Activated CD4-positive, alpha-beta T cell treated with anti-CD3 and anti-CD28 coated beads, Interleukin-2, Interleukin-6, amounts not matched to agents 100 ng/mL and 50 ng/mL, durations not matched to agents 16 hours and 8 hours (primary cell): ENCODE measurements around the gene GAPDH.
"Not testable (repeated sequence)": the region's sequence is repeated elsewhere in the genome, so short reads cannot be mapped to it uniquely, and the experiment has no call there.

ENCODE experiments used
- DNase-seq: peaks from one replicate; pipeline ENCODE4 v3.0.0-alpha.2; 2020

GAPDH gene

DNA sequence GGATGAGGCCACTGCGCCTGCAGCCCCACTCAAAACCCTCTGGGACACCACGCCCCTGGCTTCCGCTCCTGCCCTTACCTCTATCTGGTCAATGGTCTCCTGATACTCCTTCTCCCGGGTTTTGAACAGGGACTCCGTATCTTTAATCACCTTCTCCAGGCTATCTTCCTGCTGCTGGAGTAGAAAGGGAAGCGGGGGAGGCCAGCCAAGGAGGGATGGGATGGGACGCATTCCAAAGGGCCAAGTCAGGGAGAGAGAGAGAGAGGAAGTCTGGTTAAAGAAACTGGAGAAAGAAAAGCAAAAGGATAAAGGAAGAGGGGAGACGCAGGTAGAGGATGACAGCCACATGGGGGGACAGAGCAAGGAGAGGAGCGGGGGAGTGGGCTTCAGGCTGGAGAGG lies 13.7 kb downstream of the GAPDH start:
- no peak for DNase-seq

DNA sequence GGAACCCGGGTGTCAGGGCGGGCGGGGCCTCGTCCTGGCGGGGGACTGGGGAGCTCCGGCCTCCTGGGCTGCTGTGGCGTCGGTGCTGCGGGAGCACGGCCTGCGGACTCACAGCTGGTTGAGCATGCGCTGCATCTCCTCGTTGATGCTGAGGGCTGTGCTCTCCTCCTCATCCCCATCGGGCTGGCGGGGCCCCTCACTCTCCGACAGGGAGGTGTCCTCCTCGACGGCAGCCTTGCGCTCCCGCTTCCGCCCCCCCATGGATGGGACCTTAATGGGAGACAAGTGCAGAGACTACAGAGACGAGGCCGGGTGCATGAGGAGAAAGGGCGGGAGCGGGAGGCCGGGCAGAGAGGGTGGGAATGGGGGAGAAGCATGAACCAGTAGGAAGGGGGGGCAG lies 14.2 kb downstream of the GAPDH start:
- DNase-seq, result no peak

DNA sequence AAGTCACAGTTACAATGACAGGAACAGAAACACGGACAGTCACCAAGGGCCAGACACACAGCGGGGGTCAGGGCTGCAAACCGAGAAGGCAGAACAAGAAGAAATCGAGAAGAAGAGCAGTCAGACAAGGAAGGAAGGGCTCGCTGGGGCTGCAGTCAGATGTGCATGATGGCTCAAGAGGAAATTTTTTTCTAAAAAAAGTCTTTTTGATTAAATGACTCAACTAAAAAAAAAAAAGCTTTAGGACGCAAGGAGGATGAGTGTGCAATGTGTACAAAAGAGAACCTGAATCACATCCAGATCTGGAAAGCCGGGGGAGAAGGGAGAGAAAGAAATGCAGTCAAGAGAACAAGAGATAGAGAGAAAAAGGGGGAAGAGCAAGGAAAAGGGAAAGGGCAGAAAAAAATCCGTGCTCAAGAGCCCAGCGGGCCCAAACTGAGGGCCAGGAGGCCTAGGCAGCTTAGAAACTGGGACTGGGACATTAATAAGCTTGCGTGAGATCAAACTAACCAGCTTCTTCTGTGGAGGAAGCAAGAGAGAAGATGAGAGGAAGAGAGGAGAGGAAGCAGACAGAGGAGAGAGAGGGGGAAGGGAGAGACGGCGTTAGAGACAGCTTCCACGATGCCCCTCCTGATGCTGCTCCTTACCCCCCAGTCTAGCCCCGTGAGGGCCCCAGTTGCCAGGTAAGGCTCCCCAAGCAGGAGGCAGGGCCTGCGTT lies 14.8 kb downstream of the GAPDH start:
- DNase-seq, result no peak

DNA sequence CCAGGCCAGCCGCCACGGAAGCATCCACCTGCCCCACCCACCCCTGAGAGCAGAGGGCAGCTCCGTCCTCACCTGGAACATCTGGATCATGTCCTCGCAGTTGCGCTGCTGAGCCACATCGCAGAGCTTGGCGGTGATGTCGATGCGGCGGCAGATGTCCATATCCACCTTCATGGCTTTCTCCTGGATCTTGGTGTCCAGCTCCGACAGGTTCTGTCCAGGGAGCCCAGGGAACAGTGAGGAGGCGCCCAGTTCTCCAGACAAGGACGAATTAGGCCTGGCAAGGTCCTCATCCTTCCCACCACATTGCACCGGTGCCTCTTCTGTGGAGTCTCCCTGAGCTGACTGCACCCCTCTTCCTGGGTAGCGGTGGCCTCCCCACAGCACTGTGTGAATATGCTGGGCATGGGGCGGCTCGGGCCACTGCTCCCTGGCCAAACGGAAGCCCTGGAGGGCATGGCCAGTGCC lies 15.4 kb downstream of the GAPDH start:
- no peak for DNase-seq

DNA sequence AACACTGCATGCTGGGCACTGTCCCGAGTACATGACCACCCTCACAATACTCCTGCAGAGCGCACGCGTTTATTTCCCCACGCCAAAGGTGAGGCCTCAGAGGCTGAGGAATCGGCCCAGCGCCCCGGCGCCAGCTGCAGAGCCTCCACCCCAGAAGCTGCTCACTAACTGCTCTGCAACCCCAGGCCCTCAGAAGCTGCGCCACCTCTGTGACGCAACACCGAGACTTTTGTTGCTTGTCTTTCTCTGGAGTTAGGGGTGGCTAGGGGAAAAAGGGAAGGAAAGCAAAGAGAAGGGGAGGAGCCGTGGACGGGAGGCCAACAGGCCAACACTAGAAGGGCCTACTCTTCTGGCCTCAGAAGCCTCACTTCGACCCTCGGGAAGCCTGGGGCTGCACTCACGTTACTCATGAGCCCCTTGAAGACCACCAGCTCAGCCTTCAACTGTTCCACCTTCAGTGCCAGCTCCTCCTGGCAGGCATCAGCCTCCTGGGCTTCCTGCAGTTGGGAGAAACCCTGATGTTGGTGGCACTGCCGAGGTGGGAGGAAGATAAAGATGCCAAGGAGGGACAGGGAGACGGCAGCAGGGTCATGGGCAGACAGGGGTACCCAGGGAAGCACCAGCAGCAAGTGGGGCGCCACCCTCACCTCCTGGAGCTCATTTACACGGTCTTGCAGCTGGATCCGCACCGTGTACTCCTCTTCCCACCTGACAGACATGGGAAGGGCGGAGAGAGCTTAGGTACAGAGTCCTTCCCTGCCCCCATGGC lies 16.2 kb downstream of the GAPDH start:
- DNase-seq, result no peak

DNA sequence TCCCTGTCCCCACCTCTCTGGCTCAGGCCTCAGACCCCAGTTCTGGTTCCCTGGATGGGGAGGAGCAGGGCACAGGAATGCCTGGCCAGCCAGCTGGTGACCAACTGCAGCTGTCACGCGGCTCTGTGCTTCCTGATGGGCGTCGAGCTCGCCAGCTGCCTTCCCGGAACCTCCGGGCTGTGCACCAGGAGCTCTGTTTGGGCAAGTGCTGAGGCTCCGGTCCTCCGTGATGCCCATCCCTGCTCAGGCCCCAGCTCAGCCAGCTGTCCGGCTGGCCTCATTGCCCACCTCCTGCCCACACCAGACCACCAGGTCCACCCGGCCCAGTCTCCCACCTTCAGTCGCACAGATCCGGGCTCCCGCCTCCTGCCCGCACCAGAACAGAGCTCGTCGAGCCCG lies 16.7 kb downstream of the GAPDH start:
- DNase-seq, result no peak

DNA sequence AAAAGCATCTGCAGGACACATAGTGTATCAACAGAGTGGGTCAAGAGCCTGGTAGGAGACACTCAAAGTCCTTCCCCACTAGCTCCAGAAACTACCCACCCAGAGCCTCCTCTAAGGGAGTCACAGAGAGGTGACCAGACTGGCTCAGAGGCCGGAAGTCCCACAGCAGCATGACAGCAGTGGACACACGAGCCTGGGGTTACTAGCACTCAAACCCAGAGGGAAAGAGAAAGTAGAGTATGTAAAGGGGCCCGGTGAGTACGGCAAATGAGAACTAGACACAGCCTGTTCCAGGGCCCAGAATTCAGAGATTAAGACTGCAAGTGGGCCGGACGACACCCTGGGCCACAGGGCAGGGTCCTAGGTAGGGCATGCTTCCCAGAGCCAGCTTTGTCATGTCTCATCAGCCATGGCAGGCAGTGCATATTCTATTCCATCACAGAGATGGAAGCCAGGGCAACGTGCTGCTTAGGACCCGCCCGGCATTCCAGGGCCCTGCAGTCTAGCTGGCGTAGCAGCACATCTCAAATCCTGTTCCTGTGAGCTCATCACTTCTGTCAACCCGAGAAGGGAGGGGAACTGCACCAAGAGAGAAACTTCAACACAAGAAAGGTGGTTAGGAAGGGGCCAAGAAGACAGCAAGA lies 17.3 kb downstream of the GAPDH start:
- no peak for DNase-seq

DNA sequence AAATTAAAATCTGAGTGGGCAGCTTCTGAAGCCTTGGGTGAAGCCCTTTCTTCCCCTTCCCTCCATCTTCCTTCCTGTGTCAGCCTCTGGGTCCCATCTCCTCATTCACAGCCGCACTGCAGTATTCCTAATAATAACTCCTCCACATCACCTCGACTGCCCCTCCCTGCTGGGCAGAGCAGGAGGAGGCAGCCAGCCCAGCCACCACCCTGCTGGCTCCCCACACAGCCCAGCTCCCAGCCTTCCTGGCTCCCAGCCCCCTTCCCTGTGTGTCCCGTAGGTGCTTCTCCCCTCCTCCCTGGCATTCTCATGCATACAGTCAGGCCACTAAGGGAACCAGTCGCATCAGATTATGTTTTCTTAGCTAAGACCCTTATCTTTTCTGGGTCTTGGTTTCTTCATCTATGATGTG lies 17.8 kb downstream of the GAPDH start:
- no peak for DNase-seq

DNA sequence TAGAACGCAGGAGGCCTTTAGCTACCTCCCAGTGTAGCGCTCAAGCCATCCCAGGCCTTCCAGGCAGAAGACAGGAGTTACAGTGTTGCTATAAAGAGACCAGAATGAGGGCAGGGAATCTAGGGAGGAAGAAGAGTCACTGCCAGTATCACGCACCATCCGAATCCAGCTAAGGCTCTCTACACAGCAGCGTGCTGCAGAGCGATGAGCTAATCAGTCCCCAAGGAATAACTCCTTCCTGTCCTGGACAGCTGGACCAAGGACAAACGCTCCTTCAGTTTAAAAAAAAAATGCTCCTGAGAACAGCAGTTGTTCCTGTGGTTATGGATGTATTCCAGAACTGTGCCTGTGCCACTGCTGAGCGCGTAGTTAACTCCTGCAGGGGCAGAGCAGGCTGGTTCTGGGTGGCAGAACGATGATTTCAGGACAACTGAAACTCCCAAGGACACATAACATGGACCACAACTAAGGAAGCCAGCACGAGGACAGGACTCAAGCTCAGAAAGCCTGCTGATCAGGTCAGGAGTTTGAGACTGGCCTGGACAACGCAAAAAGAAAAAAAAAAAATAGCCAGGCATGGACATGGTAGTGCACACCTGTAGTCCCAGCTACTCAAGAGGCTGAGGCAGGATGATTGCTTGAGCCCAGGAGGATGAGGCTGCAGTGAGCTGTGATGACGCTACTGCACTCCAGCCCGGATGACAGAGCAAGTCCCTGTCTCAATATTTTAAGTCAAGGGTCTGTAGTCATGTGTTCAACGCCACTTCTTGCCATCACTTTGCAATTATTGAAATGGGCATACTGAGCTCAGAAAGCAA lies 18.9 kb downstream of the GAPDH start:
- no peak for DNase-seq

DNA sequence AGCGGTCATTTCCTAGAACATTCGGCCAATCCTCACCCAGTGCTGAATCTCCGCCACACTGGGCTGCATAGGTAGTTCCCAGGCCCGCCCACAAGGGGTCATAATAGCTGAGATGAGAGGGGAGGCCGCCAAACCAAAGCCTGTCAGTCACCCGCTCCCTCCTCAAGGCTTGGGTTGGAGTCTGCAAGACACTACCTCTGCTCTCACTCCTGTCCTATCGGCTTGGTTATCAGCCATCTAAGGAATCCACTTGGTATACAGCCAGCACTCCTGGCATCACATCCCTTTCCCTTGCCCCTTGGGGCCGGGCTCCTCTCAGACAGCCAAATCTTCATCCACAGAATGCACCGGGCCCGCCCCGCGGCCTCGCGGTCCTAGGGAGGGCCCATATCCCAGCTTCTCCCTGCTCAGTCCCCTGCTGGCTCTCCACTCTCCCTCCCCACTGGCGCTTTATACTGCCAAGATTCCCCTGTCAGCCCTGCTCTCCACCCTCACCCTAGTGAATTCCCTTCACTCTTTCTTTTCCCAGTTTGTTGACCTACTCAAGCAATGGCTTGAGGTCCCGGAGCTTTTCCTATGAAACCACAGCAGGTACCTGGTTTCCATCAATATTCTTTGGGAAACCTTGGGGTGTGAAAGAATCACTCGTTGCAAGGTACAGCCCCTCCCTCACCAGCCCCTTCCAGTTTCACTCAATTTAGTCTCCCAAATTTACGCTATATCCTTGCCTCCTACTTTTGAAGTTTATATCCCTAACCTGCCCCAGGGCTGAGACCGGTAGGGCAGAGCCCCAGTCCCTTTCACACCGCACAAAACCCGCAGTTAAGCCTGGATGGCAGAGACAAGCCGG lies 20.1 kb downstream of the GAPDH start:
- DNase-seq, result peak; percentile 90

DNA sequence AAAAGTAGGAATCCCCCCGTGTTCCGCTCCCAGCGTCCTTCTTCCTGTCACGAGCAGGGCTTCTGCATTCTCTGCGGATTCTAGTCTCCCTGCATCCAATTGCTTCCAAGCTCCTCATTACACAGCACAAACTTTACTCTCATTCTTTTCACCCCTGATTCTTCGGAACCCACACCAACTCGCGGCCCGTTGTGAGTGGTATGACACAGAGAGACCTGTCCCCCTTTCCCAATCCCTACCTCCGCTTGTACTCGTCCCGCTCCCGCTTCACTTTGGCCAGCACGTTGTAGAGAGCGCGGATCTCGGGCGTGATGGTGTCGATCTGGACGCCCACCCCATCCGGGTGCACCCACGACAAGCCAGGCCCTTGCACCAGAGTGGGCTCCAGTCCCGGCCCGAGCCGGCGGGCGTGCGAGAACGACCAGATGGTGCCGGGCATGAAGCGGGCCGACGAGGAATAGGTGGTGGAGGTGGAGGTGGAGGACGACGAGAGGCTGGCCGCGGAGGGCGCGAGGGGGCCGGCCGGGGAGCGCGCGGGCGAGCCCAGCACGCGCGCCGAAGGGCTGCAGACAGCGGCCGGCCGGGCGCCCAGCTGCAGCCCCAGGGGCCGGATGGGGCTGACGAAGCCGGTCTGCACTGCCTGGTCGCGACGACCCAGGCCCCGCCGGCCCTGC lies 20.8 kb downstream of the GAPDH start:
- DNase-seq, result peak; percentile 23

DNA sequence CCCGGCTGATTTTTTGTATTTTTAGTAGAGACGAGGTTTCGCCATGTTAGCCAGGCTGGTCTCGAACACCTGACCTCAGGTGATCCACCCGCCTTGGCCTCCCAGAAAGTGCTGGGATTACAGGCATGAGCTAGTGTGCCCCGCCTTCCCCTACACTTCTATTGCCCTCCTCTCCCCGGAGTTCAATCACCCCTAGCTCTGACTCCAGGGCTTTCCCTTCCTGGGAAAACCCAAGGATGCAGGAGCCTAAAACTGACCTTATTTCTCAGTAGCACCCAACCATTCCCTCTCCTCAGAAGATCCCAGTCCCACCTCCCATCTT lies 22.1 kb downstream of the GAPDH start:
- DNase-seq, result not testable (repeated sequence)

DNA sequence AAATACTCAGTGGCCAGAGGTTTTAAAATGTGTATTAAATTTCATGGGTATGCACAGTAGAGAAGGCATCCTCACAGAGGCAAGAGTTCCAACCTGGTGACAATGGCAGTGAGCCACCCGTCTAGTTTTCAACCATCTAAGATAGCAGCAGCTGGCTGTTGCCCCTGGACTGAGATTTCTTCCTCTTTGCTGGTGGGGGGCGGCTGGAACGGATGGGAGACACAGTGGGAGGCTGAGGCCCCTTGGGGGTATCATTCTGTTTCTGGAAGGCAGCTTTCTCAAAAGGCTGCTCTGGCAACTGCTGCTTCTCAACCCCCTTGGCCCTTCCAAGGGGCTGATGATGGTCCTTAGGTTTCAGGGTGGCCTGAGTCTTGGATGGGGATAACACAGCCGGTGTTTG lies 22.5 kb downstream of the GAPDH start:
- no peak for DNase-seq

DNA sequence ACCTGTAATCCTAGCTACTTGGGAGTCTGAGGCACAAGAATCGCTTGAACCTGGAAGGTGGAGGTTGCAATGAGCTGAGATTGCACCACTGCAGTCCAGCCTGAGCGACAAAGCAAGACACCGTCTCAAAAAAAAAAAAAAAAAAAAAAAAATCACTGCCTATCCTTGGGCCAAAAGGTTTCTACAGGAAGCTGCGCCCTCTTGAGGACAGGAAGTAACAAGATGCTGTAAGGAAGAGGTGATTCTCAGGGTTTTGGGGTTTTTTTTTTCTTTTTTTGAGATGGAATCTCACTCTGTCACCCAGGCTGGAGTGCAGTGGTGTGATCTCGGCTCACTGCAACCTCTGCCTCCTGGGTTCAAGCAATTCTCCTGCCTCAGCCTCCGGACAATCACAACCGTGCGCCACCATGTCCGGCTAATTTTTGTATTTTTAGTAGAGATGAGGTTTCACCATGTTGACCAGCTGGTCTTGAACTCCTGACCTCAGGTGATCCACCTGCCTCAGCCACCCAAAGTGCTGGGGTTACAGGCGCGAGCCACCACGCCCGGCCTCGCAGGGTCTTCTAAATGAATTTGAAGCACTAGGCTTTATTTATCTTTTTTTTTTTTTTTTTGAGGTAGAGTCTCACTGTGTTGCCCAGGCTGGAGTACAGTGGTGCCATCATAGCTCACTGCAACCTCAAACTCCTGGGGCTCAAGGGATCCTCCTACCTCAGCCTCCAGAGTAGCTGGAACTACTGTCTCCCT lies 23.9 kb downstream of the GAPDH start:
- peak; percentile 75 for DNase-seq

DNA sequence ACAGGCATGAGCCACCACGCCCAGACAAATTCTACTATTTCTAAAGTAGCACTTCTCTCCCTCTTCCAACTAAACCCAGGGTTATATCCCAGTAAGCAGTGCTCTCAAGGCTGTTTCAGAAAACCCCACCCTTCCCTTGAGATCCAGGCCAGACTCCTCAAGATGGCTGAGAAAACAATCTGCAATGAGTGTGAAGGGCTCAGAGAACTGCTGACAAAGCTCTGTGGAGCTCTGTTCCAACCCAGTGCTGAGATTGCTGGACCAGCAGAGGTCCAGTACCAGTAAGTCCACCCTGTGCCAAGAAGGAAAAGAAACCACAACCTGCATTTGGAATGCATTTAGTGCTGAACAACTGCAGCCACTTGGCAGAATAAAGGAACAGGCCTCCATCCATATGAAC lies 25.2 kb downstream of the GAPDH start:
- DNase-seq, result no peak

DNA sequence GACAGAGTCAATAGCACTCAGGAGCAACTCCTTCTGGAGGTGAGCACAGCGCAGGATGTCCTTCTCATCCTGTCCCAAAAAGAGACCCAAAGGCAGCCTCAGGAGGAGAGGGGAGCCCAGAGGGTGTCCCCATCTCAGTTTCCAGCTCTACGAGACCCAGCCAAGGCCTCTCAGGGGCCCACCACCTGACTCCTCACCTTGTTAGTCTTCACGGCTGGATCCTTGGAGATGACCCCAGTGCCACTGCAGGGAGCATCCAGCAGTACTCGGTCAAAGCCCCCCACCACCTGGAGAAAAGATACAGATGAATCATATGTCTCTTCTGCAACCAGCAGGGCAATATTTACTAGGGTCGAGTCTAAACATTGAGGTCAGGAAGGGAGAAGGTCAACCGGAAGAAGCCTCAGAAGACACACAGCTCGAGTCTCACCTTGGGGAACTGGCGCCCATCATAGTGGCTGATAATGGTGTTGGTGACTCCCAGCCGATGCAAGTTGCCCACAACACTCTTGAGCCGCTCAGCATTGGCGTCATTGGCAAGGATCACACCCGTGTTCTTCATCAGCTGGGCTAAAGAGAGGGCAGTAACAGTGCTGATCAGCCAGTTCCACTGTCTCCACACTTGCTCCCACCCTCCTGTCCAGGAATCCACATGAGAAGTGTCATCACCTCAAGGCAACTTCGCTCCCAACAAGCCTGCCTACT lies 26.3 kb downstream of the GAPDH start:
- no peak for DNase-seq

DNA sequence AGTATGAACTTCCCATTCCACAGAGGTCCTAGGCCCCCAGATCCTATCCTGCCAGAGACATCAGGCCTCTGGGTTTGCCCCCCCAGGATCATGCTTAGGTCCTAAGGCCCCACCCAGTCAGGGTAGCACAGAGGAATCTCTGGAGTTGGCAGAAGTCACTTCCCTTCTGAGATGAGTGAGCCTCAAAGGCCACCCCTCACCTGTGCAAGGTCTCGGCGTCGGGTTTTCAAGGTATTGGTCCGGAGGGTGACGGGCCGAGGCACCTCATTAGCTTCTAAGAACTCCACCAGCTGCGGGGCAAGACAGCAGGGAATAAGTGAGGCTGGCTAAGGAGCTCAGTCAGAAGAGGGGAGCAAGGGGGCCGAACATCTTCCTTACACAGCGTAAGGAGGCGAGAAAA lies 28.6 kb downstream of the GAPDH start:
- no peak for DNase-seq

DNA sequence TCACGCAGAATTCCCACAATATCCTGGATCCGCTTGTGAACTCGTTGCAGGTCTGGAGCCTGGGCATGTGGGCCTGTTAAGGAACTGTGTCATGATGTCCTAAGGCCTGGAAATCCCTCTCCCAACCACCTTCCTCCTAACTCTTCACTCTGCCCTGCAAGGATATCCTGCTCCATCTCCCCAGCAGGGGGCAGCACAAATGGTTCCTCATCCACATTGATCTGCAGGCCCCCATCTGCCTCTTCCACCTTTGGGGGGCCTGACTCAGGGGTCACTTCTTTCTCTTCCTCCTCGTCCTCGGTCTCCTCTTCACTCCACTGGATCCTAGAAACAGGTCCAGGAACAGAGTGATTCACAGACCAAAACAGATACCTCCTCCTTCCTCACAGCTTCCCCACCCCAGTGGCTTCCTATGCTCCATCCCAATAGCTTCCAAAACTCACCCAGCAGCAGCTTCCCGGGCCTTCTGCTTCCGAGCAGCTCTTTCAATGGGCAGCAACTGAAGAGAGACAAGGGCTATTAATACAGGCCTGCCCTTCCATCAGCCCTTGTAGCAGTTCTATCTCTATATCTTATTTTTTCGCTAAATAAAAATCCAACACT lies 29.2 kb downstream of the GAPDH start:
- DNase-seq, result peak; percentile 74

DNA sequence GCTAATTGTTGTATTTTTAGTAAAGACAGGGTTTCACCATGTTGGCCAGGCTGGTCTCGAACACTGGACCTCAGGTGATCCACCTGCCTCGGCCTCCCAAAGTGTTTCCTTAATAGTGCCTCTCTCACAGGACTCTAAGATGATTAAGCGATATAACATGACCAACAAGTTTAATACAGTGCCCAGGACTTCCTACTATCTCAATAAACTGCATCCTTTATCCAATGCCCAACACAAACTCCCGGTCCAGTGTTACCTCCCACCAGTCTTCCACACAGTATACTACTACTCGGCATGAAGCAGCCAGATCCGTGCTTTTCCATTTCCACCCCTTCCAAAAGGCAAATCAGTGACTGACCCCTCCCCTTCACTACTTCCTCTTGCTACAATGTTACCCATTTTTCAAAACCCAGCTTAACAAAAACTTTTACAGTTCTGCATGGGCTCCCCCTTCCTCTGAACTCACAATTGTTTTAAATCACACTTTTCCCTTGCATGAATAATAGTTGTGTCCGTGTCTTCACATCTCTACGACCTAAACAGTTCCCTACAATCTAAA lies 32.9 kb downstream of the GAPDH start:
- DNase-seq, result no peak

DNA sequence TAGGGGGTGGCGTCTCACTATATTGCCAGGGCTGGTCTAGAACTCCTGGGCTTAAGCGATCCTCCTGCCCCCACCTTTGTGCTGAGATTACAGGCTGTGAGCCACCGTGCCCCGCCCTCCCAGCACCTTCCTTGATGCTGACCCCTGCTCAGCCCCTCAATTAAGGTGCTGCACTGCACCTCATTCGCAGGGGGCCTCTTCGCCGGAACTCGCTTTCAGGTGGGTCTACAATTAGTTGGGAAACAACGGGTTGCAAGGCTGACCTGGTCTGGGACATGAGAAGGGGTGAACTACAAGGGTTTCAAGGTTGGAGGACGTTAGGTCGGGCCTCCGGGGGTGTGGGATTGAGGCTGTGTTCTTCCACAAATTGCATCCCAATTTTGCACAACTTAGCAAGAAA lies 35.0 kb downstream of the GAPDH start:
- no peak for DNase-seq
